GM08714 (cell line): Measurements from ENCODE around the gene FBXO11.

Source experiments
- H3K4me3 ChIP-seq: fragments of 200-500 bp; sonication (Bioruptor generic); 2 replicates; pipeline ENCODE4 v1.5.1; 2014; ENCODE audit warnings: mild to moderate bottlenecking, low read length, inconsistent platforms
- ZNF274 ChIP-seq: IDR thresholded peaks from 2 replicates; pipeline ENCODE4 v1.6.1; 2012; ENCODE audit warnings: mild to moderate bottlenecking, low read depth, low read length

Gene FBXO11

GRCh38 chr2:47801118-47801517 is 105.2 kb downstream of the FBXO11 start:
- H3K4me3 ChIP-seq, result no peak overlapping the region
- TF ChIP-seq ZNF274, result no peak

DNA sequence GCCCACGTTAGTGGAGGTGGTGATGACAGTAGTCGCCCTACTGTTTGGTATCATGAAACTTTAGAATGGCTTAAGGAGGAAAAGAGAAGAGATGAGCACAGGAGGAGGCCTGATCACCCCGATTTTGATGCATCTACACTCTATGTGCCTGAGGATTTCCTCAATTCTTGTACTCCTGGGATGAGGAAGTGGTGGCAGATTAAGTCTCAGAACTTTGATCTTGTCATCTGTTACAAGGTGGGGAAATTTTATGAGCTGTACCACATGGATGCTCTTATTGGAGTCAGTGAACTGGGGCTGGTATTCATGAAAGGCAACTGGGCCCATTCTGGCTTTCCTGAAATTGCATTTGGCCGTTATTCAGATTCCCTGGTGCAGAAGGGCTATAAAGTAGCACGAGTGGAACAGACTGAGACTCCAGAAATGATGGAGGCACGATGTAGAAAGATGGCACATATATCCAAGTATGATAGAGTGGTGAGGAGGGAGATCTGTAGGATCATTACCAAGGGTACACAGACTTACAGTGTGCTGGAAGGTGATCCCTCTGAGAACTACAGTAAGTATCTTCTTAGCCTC is 107.2 kb downstream of the FBXO11 start:
- TF ChIP-seq ZNF274, result no peak
- H3K4me3 ChIP-seq, result no peak overlapping the region

GRCh38 chr2:47798631-47799030 is 107.7 kb downstream of the FBXO11 start:
- no peak overlapping the region for H3K4me3 ChIP-seq
- TF ChIP-seq ZNF274, result no peak

GRCh38 chr2:47796090-47796697 is 110.1 kb downstream of the FBXO11 start:
- TF ChIP-seq ZNF274, result no peak

GRCh38 chr2:47785986-47786385 is 120.3 kb downstream of the FBXO11 start:
- no peak for TF ChIP-seq ZNF274
- H3K4me3 ChIP-seq, result no peak overlapping the region; the same call in 1 of the 2 replicates

More at GRCh38 chr2:47796090-47796697, 110.1 kb downstream of the FBXO11 start:
- H3K4me3 ChIP-seq, result no peak overlapping the region

GRCh38 chr2:47784352-47784851 is 121.9 kb downstream of the FBXO11 start:
- TF ChIP-seq ZNF274, result no peak
- peak overlapping the region; percentile 86 for H3K4me3 ChIP-seq

- TF ChIP-seq ZNF274, result no peak
- H3K4me3 ChIP-seq, result peak overlapping the region; percentile 86
These were observed 122.6 kb downstream of the FBXO11 start for GRCh38 chr2:47783486-47784351.

GRCh38 chr2:47782671-47783485 is 123.4 kb downstream of the FBXO11 start, which contains the start of gene MSH6:
TSS of gene MSH6 (plus strand) at chr2:47783145. CDS start at chr2:47783234, 89 bp downstream.
- TF ChIP-seq ZNF274, result no peak
- H3K4me3 ChIP-seq, result peak within 1 kb of the TSS; percentile 86

DNA sequence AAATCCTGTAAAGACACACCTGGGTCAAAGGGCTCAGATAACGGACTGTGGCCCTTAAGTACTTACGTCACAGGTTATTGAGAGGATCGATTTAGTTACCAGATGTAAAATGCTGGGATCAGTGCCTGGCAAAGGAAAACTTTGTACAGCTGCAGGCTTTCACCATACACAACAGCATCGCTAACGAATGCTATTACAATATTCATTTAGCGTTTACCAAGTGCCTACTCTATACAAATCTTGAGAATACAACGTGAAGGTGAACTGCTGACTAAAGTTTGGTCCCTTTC is 124.0 kb downstream of the FBXO11 start:
- no peak for TF ChIP-seq ZNF274
- H3K4me3 ChIP-seq, result peak overlapping the region; percentile 86

GRCh38 chr2:47779426-47779790 is 126.9 kb downstream of the FBXO11 start:
- H3K4me3 ChIP-seq, result no peak overlapping the region
- no peak for TF ChIP-seq ZNF274

GRCh38 chr2:47778698-47779425 is 127.4 kb downstream of the FBXO11 start:
- no peak for TF ChIP-seq ZNF274
- no peak overlapping the region for H3K4me3 ChIP-seq

GRCh38 chr2:47777277-47777937 is 128.9 kb downstream of the FBXO11 start:
- TF ChIP-seq ZNF274, result no peak

GRCh38 chr2:47774567-47774966 is 131.7 kb downstream of the FBXO11 start:
- TF ChIP-seq ZNF274, result no peak
- H3K4me3 ChIP-seq, result no peak overlapping the region

More at GRCh38 chr2:47777277-47777937, 128.9 kb downstream of the FBXO11 start:
- H3K4me3 ChIP-seq, result no peak overlapping the region
